Smooth muscle cell (in vitro differentiated cells): Measurements from ENCODE around the gene GOPC. TPM values are rescaled to one million over a fixed set of nuclear protein-coding genes. Genes with fewer than 3 reads are reported as not detected.

Source experiments
- DNase-seq: peaks from one replicate; lab custom pipeline; 2025; ENCODE audit not compliant: unreplicated experiment; lab: John Stamatoyannopoulos, UW
- H2AFZ ChIP-seq: fragments of 200-600 bp; sonication (generic); 2 replicates; pipeline ENCODE4 v1.6.0; 2016; ENCODE audit warnings: antibody characterized with exemption, low read depth, mild to moderate bottlenecking
- H3F3A ChIP-seq: fragments of 200-600 bp; sonication (generic); 2 replicates; pipeline ENCODE4 v1.6.0; 2017; ENCODE audit warnings: antibody characterized with exemption, low read depth
- H3K27ac ChIP-seq: fragments of 200-600 bp; sonication (generic); 2 replicates; pipeline ENCODE4 v1.5.1; 2016; ENCODE audit warnings: low read depth, mild to moderate bottlenecking
- H3K27me3 ChIP-seq: fragments of 200-600 bp; sonication (generic); 2 replicates; pipeline ENCODE4 v1.6.1; 2016; ENCODE audit warnings: low read depth, mild to moderate bottlenecking
- H3K36me3 ChIP-seq: fragments of 200-600 bp; sonication (generic); 2 replicates; pipeline ENCODE4 v1.5.1; 2016; ENCODE audit warnings: low read depth
- H3K4me1 ChIP-seq: fragments of 200-600 bp; sonication (generic); 2 replicates; pipeline ENCODE4 v1.5.1; 2016; ENCODE audit warnings: low read depth
- H3K4me2 ChIP-seq: fragments of 200-600 bp; sonication (generic); 2 replicates; pipeline ENCODE4 v1.6.0; 2016; ENCODE audit warnings: mild to moderate bottlenecking
- H3K4me3 ChIP-seq: fragments of 200-600 bp; sonication (generic); 2 replicates; pipeline ENCODE4 v1.5.1; 2016; ENCODE audit warnings: mild to moderate bottlenecking
- H3K79me2 ChIP-seq: fragments of 200-600 bp; sonication (generic); 2 replicates; pipeline ENCODE4 v1.6.0; 2016; ENCODE audit warnings: low read depth, mild to moderate bottlenecking
- H3K9ac ChIP-seq: fragments of 200-600 bp; sonication (generic); 2 replicates; pipeline ENCODE4 v1.6.0; 2016; ENCODE audit warnings: low read depth
- H3K9me3 ChIP-seq: fragments of 200-600 bp; sonication (generic); replicated peaks from 2 replicates; pipeline ENCODE4 v1.5.1; 2016; ENCODE audit warnings: low read depth
- H4K20me1 ChIP-seq: fragments of 200-600 bp; sonication (generic); 2 replicates; pipeline ENCODE4 v1.6.0; 2016; ENCODE audit warnings: low read depth
- WGBS: methylation state at CpG from one replicate; pipeline ENCODE4 v1.1.7; 2016; ENCODE audit warnings: low lambda C conversion rate; 5-methylcytosine and 5-hydroxymethylcytosine counted together
- polyA plus RNA-seq: library from polyadenylated mRNA; unstranded; fragments of >200 nt; fragmentation: Nextera tagmentation; extraction: Ambion mirVana; gene quantifications from 2 replicates; pipeline ENCODE4 v1.2.1, GENCODE V29; 2016
- total RNA-seq: library from RNA; depleted of rRNA; stranded (reverse); fragments of >200 nt; gene quantifications from 2 replicates; pipeline ENCODE4 v1.2.3, GENCODE V29; 2014
- TF ChIP-seq, protein P1 (sequence below): fragments of 200-600 bp; sonication (generic); IDR thresholded peaks from 2 replicates; pipeline ENCODE4 v1.5.1; 2017; ENCODE audit warnings: borderline replicate concordance, mild to moderate bottlenecking, antibody characterized with exemption; ENCODE audit not compliant: insufficient read depth, poor library complexity, severe bottlenecking

The GOPC gene
- total and polyA plus RNA-seq, 2 experiments from 2014 or later = 26.5 to 73.7 TPM

DNA sequence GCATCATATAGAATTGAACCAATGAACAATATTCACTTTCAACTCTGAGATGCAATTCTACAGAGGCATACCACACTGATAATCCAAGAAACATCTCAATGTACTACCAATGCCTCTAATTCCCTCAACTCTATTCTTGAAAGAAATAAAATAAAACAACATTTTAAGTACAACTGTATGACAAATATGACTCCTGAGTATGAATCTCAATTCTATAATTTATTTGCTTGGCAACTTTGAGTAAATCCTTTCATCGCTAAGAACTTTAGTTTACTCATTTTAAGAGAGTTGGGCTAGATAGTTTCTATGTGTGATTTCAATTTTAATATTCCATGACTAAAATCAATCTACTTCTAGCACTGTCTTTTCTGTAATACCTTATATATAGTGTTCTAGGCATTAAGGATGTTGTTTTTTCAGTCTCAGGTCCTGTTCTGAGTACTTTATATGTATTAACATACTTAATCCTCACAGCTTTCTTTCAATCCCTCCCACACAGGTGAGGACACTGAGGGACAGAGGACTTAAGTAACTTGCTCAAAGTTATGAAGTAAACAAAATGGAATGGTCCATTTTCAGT, 33.4 kb downstream of the GOPC start:
- Histone ChIP-seq H4K20me1 (peaks cover 10% of the 10 kb centered on the region), H3K27ac (no peak overlapping the region), H3K4me1 (no peaks in the 10 kb centered on the region), H3K4me3 (no peak overlapping the region), H3K36me3 (peaks cover 40% of the 10 kb centered on the region), H3K9me3 (no peaks in the 10 kb centered on the region), H3K9ac (no peak overlapping the region), H3F3A (peaks cover 5% of the 10 kb centered on the region), H3K4me2 (no peak overlapping the region), H2AFZ (no peak overlapping the region), H3K79me2 (peaks cover 16% of the 10 kb centered on the region), H3K27me3 (no peaks in the 10 kb centered on the region)
- DNase-seq = no peak
- 0% methylated on average over 1 of the region's 1 CpG for WGBS
- TF ChIP-seq, protein P1, sequence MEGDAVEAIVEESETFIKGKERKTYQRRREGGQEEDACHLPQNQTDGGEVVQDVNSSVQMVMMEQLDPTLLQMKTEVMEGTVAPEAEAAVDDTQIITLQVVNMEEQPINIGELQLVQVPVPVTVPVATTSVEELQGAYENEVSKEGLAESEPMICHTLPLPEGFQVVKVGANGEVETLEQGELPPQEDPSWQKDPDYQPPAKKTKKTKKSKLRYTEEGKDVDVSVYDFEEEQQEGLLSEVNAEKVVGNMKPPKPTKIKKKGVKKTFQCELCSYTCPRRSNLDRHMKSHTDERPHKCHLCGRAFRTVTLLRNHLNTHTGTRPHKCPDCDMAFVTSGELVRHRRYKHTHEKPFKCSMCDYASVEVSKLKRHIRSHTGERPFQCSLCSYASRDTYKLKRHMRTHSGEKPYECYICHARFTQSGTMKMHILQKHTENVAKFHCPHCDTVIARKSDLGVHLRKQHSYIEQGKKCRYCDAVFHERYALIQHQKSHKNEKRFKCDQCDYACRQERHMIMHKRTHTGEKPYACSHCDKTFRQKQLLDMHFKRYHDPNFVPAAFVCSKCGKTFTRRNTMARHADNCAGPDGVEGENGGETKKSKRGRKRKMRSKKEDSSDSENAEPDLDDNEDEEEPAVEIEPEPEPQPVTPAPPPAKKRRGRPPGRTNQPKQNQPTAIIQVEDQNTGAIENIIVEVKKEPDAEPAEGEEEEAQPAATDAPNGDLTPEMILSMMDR = no peak

DNA sequence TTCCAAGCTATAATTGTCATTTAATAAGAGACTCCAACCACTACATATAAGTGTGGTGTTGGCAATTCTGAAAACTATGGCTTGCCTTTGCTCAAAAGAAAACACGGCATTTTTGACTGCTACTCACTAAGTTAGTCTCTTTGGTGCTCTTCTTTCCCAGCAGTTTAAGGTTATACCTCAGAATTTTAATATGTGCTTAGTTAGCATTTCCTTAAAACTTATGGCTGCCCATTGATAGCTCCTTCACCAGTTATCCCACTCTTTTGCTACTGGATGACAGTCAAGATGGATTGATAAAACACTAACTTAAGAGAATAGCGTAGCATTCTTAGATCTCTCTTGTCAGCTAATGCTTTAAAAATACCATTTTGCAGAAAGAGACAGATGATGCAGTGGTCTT, 34.1 kb downstream of the GOPC start:
- Histone ChIP-seq H2AFZ (no peak overlapping the region), H3F3A (peaks cover 3% of the 10 kb centered on the region), H3K36me3 (peaks cover 38% of the 10 kb centered on the region), H3K9me3 (no peaks in the 10 kb centered on the region), H3K27me3 (no peaks in the 10 kb centered on the region), H3K4me3 (no peak overlapping the region), H3K4me2 (no peak overlapping the region), H3K4me1 (no peaks in the 10 kb centered on the region), H4K20me1 (peaks cover 7% of the 10 kb centered on the region), H3K27ac (no peak overlapping the region), H3K9ac (no peak overlapping the region), H3K79me2 (peaks cover 11% of the 10 kb centered on the region)
- 95% methylated on average over 2 of the region's 2 CpGs for WGBS
- DNase-seq = no peak
- TF ChIP-seq, protein P1 = no peak

DNA sequence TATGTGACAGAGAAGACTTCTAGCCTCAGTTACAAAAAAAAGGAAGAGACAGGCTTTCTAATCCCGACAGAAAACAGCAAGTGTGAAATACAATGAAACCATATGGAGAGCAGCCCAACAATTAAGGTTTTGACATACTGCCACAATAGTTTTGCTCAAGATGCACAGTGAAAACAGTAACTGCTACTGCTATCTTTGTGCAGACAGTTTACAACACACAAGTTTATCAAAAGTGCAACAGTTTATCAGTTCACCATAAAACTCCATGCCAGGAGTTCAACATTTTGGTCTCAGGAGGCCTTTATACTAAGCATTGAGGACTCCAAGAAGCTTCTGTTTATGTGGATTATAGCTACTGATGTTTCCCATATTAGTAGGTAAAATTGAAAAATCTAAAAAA, 37.6 kb downstream of the GOPC start:
- no peaks in the 10 kb centered on the region for H3K9me3 ChIP-seq
- H3K4me2 ChIP-seq = no peak overlapping the region
- H3K4me1 ChIP-seq = no peaks in the 10 kb centered on the region
- H4K20me1 ChIP-seq = no peaks in the 10 kb centered on the region
- H3K9ac ChIP-seq = no peak overlapping the region
- 89% methylated on average over 1 of the region's 1 CpG for WGBS
- no peak overlapping the region for H3K4me3 ChIP-seq
- DNase-seq = no peak
- H3K79me2 ChIP-seq = peaks cover 5% of the 10 kb centered on the region
- H3K36me3 ChIP-seq = peaks cover 30% of the 10 kb centered on the region
- no peaks in the 10 kb centered on the region for H3F3A ChIP-seq
- no peak overlapping the region for H2AFZ ChIP-seq
- no peak overlapping the region for H3K27ac ChIP-seq
- no peaks in the 10 kb centered on the region for H3K27me3 ChIP-seq
- TF ChIP-seq, protein P1 = no peak

DNA sequence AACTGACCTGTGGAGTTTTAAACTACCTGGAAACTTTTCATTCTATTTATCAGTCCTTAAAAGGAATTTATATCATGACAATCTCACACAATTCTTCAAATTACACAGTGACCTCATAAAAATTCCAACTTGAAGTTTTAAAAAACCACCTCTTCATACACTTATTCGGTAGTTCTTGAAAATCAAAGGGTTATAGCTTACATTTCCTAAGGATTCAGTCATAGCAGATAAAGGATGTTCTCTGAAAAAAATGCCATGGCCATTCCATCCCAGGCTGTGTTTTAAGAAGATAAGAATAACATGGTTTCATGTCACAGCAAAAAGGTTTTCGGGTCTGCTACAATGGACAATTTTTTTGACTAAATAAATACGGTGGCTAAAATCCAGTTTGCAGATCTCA, 41.2 kb downstream of the GOPC start:
- H3K4me2 ChIP-seq = peak overlapping the region; percentile 29
- H4K20me1 ChIP-seq = no peaks in the 10 kb centered on the region
- H3F3A ChIP-seq = no peaks in the 10 kb centered on the region
- H3K36me3 ChIP-seq = peaks cover 12% of the 10 kb centered on the region
- H3K27ac ChIP-seq = peak overlapping the region; percentile 22
- WGBS = 49% methylated on average over 3 of the region's 3 CpGs
- no peaks in the 10 kb centered on the region for H3K27me3 ChIP-seq
- H3K79me2 ChIP-seq = no peaks in the 10 kb centered on the region
- TF ChIP-seq, protein P1 = no peak
- H3K4me1 ChIP-seq = no peaks in the 10 kb centered on the region
- no peak for DNase-seq
- H3K9ac ChIP-seq = no peak overlapping the region
- no peaks in the 10 kb centered on the region for H3K9me3 ChIP-seq
- no peak overlapping the region for H3K4me3 ChIP-seq
- H2AFZ ChIP-seq = no peak overlapping the region
